Right lobe of liver (tissue), 6 donors: Measurements from ENCODE around the gene AKAP17A. TPM values are rescaled to one million over a fixed set of nuclear protein-coding genes. Genes with fewer than 3 reads are reported as not detected.

Source experiments
- ATAC-seq, 4 donors: fragments of 200-7000 bp; cut with Tn5 transposase; one replicate each; pipeline ENCODE4 v1.9.1; 2020; ENCODE audit warnings: mild to moderate bottlenecking in 4 of 4, moderate library complexity in 4 of 4
- DNase-seq, 3 donors: peaks; one replicate each; pipeline ENCODE4 v3.0.0-alpha.2; 2020
- H3K27ac ChIP-seq, 3 donors: fragments of 200-600 bp; one replicate each; pipeline ENCODE4 v1.8.0; 2022
- H3K27me3 ChIP-seq, 2 donors: fragments of 200-600 bp; one replicate each; pipeline ENCODE4 v1.8.0; 2022
- H3K36me3 ChIP-seq, 4 donors: fragments of 200-600 bp; sonication (generic) in 1 of 4; one replicate each; pipeline versions ENCODE4 v1.5.1 to v1.8.0; 2017 to 2022; ENCODE audit warnings: control low read depth in 1 of 4
- H3K4me1 ChIP-seq, 4 donors: fragments of 200-600 bp; sonication (generic) in 1 of 4; one replicate each; pipeline versions ENCODE4 v1.5.1 to v1.8.0; 2017 to 2022; ENCODE audit warnings: control low read depth in 1 of 4
- H3K4me3 ChIP-seq, 3 donors: fragments of 200-600 bp; one replicate each; pipeline ENCODE4 v1.8.0; 2022
- H3K9me3 ChIP-seq, 4 donors: fragments of 200-600 bp; sonication (generic) in 1 of 4; one replicate each; pipeline versions ENCODE4 v1.5.1 to v1.8.0; 2017 to 2022; ENCODE audit warnings: control low read depth in 1 of 4
- CTCF ChIP-seq, 4 donors: fragments of 200-600 bp in 3 of 4; fragments of 450-650 bp in 1 of 4; IDR thresholded peaks; one replicate each; pipeline versions ENCODE4 v1.5.1 to v1.8.0; 2016 to 2022; ENCODE audit warnings: antibody characterized with exemption in 4 of 4, mild to moderate bottlenecking in 2 of 4
- POLR2A ChIP-seq: fragments of 450-650 bp; IDR thresholded peaks from one replicate; pipeline ENCODE4 v1.6.1; 2017; ENCODE audit warnings: antibody characterized with exemption, mild to moderate bottlenecking
- WGBS: methylation state at CpG from one replicate; pipeline ENCODE4 v1.1.6; 2018; ENCODE audit warnings: low coverage, low lambda C conversion rate; ENCODE audit not compliant: insufficient coverage; ENCODE audit errors: missing lambda C conversion rate; 5-methylcytosine and 5-hydroxymethylcytosine counted together
- intact Hi-C, 2 donors: fragments of 100-400 bp; cut with DNase I; formaldehyde crosslinking; loops; one replicate each; pipeline versions ENCODE4 v1.11.2 to v1.14.1; 2022
- total RNA-seq, 6 experiments: library from RNA; depleted of rRNA in 2 of 6; stranded (reverse); fragments of >200 nt in 2 of 6; fragmentation: NEBNext Ultra II Directional in 3 of 6; extraction: Animal tissue kit (Norgen Biotek cat#: 25700) in 3 of 6; gene quantifications; one replicate each; pipeline versions ENCODE4 v1.1.0 to v1.2.4, GENCODE V29; 2016 to 2023
- donor health status: DM: no; HTN: yes; CAD: no.
- donor health status: DM: no; HTN: no; CAD: no.
- donor health status: DM: no; HTN: no; CAD: no.
- donor health status: DM: no; HTN: yes; CAD: no.
- donor health status: DM: no; HTN: yes; CAD: no.

The AKAP17A gene
- total RNA-seq, 6 experiments from 2014 or later, result 15.1 to 33.2 (median 24.0) TPM

DNA sequence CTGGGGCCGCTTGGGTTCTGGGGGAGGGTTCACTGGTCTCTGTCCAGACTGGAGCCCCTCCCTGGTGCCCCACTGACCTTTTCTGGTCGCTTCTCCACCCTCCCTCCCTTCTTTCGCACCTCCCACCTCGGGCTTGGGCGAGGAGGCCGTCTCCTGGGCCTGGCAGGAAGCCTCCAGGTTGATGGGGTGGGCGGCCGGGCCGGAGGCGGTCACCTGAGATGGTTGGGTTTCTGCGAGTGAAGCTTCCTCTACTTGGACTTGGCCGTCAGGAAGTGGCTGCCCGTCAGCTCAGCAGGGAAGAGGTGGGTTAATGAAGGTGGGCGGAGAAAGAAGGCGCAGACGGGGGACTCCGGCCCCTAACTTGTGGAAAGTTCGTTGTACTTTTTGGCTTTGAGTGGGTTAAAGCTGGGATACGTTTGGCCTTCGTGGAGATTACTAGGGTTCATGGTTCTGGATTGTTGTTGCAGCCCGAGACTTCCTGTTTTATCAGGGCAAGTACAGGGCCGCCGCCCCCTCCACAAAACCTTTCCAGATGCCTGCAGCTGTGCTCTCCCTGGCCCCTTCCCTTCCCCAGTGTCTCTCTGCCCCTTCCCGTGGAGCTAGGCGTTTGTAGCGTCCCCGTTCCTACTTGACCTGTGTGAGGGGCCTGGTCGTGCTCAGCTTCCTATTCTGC lies 1.2 kb downstream of the AKAP17A start:
- no peaks in the 10 kb centered on the region for H3K9me3 ChIP-seq
- TF ChIP-seq POLR2A (no peak), CTCF (IDR thresholded peaks at IDR 0.05) (no peak)
- ATAC-seq, result peak; percentile 35 to 67 (median 58)
- H3K27ac ChIP-seq, result peak overlapping the region; percentile 53 to 81 (median 67)
- peak overlapping the region; percentile 71 to 74 (median 72) for H3K4me3 ChIP-seq
- H3K27me3 ChIP-seq, result no peaks in the 10 kb centered on the region
- peak in 2 of 3 donors; percentile 60 to 65 for DNase-seq
- H3K36me3 ChIP-seq, result peaks cover 0 to 38% (median 28%) of the 10 kb centered on the region in 4 donors
- intact Hi-C loops, result no loop called here
- peaks cover 0 to 8% (median 0%) of the 10 kb centered on the region in 4 donors for H3K4me1 ChIP-seq
- 0% methylated on average over 19 of the region's 28 CpGs for WGBS

GRCh38 chrX:1593286-1594271 lies 2.2 kb downstream of the AKAP17A start:
- TF ChIP-seq POLR2A, result no peak
- TF ChIP-seq CTCF (IDR thresholded peaks at IDR 0.05), result no peak
- 36% methylated on average over 5 of the region's 60 CpGs for WGBS
- H3K36me3 ChIP-seq, result peaks cover 0 to 45% (median 32%) of the 10 kb centered on the region in 4 donors
- H3K4me3 ChIP-seq, result peak overlapping the region in 2 of 3 donors; percentile 72 to 74
- DNase-seq, result peak in 1 of 3 donors; percentile 56
- H3K4me1 ChIP-seq, result peaks cover 0 to 8% (median 0%) of the 10 kb centered on the region in 4 donors
- H3K27ac ChIP-seq, result no peak overlapping the region
- H3K27me3 ChIP-seq, result no peaks in the 10 kb centered on the region
- ATAC-seq, result no peak
- no peaks in the 10 kb centered on the region for H3K9me3 ChIP-seq
- intact Hi-C loops, result no loop called here

- intact Hi-C loops, result no loop called here
- TF ChIP-seq POLR2A (no peak), CTCF (IDR thresholded peaks at IDR 0.05) (no peak)
- no peak for ATAC-seq
- Histone ChIP-seq H3K27ac (no peak overlapping the region), H3K9me3 (no peaks in the 10 kb centered on the region), H3K27me3 (no peaks in the 10 kb centered on the region), H3K4me1 (peaks cover 0 to 8% (median 0%) of the 10 kb centered on the region in 4 donors), H3K4me3 (no peak overlapping the region), H3K36me3 (peaks cover 0 to 66% (median 49%) of the 10 kb centered on the region in 4 donors)
- DNase-seq, result no peak
- WGBS, result 91% methylated on average over 9 of the region's 17 CpGs
Measured at GRCh38 chrX:1595711-1596060, 4.3 kb downstream of the AKAP17A start.

DNA sequence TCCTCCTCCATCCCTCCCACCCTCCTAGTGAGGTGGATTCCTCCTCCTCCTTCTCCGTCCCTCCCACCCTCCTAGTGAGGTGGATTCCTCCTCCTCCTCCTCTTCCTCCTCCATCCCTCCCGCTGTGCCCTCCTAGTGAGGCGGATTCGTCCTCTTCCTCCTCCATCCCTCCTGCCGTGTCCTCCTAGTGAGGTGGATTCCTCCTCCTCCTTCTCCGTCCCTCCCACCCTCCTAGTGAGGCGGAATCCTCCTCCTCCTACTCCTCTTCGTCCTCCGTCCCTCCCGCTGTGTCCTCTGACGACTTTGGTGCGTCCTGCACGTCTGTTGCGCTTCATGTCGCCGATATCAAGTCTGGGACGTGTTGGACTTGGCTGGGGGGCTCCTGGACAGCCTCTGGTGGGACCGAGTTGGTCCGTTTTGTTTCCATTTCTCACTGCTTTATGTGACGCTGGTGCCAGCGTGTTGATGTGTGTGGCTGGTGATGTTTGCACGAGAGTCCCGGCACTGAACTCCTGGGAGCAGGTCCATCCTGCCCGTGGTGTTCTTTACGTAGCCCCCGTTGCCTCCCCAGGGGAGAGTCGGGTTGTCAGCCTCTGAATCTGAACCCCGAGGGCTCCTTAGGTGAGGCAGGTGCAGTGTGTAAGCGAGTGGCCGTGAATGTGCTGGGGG lies 5.4 kb downstream of the AKAP17A start:
- DNase-seq (no peak), ATAC-seq (no peak)
- Histone ChIP-seq H3K9me3 (no peaks in the 10 kb centered on the region), H3K27me3 (no peaks in the 10 kb centered on the region), H3K36me3 (peaks cover 0 to 77% (median 57%) of the 10 kb centered on the region in 4 donors), H3K27ac (no peak overlapping the region), H3K4me3 (no peak overlapping the region), H3K4me1 (peaks cover 0 to 8% (median 0%) of the 10 kb centered on the region in 4 donors)
- no peak for TF ChIP-seq CTCF (IDR thresholded peaks at IDR 0.05)
- no peak for TF ChIP-seq POLR2A
- intact Hi-C loops, result no loop called here
- whole genome bisulfite sequencing, result 72% methylated on average over 12 of the region's 30 CpGs
